GM19455 (cell line): ENCODE measurements around the gene BAG1.

ENCODE experiments used
- ATAC-seq: cut with Tn5 transposase; IDR thresholded peaks from one replicate; pipeline ENCODE4 v1.9.1; 2021; ENCODE audit not compliant: unreplicated experiment

The BAG1 gene

DNA sequence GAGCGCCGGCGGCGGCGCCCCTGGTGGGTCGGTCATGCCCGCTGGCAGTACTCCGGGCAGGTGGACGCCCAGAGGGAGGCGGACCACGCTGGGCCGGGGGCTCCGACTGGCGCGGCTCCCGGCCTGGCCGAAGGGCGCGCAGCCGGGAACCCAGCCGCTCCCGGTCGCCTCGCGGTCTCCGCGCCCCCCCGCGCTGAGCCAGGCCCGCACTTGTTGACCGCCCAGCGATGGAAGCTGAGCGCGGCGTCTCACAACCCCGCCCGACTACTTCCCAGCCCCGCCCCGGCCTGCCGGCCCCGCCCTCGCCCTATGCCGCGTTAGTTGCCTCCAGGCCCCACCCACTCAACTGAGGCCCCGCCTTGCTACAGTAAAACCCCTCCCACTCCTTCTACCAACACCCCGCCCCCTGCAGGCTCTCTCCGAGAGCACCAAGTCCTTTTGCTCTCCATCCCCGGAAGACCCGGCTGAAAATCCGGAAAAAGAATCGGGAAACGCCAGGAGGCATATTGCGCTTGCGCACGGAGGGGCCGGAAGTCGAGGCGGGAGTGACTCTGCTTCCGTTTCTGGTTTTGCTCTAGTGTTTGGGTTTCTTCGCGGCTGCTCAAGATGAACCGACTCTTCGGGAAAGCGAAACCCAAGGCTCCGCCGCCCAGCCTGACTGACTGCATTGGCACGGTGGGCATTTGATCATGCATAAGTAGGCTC is at the start of gene BAG1, which contains the start of gene CHMP5:
BAG1 (minus strand) TSS at position 236 of the 705 bp plus-strand sequence.
CHMP5 (plus strand) TSS at position 577 of the 705 bp plus-strand sequence; CDS start at position 607, 30 bp downstream.
- peak; percentile 87 for ATAC-seq

DNA sequence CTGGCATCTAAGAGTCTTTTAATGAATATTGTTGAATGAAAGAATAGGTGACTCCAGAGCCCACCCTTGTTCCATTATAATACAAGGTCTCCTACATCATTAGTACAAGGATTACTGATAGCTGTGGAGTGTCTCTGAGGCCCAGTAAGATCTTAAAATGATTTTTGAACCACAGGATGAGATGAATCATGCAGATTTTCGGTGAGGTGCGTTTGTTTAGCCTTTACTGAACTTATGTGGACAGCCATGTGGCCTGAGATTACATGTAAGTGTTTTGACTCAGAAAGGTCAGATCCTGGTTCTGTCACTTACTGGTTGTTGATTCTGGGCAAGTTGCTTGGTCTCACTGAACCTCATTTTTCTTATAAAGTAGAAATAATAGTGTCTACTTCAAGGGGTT is 47.4 kb upstream of the BAG1 start:
- no peak for ATAC-seq

DNA sequence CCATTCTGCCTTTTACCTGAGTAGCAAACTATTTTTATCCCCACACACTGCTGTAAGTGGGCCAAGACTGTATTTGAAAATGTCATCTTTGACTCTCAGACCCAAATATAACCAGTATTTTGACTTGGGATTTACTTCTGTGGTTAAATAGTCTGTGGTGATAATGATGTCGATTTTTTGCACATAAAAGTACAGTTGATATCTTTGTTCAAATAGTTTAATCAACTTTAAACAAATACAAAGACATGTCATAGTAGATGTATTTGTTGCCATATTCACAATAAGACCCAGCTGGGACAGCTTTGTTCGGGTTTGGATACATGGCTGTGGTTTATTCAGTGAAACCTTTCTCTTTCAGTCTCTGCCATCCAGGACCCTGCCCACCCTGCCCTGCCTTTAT is 46.2 kb upstream of the BAG1 start:
- ATAC-seq, result no peak

DNA sequence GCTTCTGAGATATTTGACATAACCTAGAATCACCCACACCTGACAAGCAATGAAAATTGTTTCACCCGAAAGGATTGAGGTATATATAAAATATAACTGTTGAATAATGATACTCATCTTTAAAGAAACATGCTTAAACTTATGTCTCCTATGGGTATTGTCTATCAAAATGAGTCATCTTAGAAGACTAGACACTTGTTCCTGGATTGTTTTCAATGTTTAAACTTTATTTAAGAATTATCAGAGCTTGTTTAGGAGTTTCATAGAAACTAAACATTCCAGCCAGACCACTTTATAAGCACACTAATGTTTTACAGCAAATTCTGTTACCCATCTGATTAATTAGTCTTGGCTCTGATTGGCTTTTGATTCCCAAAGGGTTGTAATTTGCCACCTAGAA is 45.4 kb upstream of the BAG1 start:
- no peak for ATAC-seq

DNA sequence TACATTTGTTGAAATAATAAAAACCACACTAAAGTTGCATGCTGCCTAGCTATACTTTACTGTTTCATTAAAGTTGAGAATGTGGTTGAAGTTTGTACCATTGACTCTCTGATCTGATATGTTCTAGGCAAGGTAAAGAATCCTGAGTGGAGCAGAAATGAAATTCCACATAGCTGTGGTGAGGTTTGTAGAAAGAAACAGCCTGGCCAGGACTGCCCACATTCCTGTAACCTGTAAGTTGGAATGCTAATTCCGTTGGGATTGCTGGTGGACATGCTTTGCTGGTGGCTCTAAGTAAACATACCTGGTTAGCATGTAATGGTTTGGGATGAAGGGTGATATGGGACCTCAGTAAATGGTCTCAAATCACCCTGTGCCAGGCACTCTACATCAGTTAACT is 42.6 kb upstream of the BAG1 start:
- ATAC-seq, result no peak

DNA sequence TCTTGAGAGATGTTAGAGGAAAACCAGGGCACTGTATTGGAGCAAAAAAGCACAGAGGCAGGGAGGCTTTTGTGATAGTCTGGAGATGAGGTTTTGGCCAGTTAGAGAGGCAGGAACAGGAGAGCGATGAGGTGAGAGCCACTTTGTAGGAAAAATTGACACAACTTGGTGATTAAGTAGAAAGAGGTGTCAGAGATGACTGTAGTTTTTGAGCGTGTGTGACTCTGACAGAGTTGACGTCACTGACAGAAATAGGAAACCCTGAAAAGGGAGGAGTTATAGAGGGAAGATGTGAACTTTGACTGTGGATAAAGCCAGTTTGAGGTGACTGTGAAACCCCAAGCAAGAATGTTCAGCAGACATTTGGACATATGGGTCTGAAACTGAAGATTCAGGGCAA is 41.5 kb upstream of the BAG1 start:
- ATAC-seq, result no peak

DNA sequence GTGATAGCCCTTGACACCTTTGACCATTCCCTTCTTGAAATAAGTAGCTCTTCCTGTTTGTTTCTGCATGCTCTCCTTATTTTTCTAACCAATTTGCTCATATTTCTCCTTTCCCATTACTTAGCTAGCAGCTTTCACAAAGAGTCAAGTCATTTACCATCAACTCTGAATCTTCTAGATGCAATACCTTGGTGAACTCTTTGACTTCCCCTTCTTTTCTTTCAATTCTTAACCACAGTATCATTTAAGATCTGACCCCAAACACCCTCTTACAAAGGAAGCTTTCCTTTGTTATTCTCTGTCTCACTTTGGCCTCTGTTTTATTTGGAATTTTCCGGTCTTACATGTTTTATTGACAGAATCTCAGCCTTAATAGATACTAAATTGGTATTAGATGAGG is 39.9 kb upstream of the BAG1 start:
- ATAC-seq, result no peak

DNA sequence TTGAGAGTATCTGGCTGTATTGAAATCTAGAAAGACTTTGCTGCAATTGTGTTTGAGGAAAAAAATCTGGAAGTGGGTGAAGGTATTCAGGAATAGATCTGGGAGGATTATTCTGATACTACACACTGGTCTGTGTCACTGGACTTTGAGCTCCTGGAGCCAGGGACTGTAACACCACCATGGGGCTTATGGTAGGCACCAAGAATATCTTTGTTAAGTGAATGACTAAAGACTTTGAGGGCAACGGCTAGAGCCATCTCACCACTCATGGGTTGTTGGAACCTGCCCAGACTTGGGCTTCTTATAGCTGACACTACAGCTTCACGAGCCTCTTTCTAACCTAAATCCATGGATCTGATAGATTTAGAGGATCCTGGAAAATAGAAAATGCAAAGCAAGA is 36.0 kb upstream of the BAG1 start:
- no peak for ATAC-seq

DNA sequence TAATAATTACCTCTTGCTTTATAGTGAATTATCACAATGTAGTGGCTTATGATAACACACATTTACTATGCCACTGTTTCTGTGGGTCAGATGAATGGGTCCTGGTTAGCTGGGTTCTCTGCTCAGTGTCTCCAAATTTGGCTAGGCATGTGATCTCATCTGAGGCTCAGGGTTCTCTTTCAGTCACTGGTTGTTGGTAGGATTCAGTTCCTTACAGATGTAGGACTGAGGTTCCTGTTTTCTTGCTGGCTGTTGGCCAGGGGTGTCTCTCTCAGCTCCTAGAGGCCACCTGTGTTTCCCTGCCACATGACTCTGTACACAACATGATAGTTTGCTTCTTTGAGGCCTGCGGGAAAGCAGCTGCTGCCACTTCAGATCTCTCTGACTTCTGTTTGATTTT is 32.9 kb upstream of the BAG1 start:
- ATAC-seq, result peak; percentile 87

DNA sequence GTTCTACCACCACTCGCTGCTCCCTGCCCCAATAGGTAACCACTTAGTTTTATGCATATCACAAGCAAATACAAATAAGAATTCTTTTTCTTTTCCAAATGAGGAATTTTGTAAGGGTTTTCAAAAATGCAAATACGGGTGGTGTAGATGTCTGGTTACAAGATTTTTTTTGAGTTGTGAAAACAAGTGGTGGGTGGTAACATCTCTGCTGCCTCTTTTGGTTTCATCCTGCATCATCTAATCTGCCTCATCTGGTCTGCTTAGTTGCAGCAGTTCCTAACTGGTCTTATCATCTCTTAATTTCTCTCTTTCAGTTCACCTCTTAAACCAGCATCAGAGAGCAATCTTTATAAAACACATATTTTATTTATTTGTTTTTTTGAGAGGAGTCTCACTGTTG is 31.1 kb upstream of the BAG1 start:
- peak; percentile 44 for ATAC-seq

DNA sequence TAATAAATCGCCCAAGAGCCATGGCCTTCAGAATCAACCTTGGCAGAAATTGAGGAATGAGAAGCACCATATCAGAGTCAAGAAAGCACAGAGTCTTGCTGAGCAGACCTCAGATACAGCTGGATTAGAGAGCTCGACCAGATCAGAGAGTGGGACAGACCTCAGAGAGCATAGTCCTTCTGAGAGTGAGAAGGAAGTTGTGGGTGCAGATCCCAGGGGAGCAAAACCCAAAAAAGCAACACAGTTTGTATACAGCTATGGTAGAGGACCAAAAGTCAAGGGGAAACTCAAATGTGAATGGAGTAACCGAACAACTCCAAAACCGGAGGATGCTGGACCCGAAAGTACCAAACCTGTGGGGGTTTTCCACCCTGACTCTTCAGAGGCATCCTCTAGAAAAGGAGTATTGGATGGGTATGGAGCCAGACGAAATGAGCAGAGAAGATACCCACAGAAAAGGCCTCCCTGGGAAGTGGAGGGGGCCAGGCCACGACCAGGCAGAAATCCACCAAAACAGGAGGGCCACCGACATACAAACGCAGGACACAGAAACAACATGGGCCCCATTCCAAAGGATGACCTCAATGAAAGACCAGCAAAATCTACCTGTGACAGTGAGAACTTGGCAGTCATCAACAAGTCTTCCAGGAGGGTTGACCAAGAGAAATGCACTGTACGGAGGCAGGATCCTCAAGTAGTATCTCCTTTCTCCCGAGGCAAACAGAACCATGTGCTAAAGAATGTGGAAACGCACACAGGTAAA is 30.3 kb upstream of the BAG1 start:
- no peak for ATAC-seq

DNA sequence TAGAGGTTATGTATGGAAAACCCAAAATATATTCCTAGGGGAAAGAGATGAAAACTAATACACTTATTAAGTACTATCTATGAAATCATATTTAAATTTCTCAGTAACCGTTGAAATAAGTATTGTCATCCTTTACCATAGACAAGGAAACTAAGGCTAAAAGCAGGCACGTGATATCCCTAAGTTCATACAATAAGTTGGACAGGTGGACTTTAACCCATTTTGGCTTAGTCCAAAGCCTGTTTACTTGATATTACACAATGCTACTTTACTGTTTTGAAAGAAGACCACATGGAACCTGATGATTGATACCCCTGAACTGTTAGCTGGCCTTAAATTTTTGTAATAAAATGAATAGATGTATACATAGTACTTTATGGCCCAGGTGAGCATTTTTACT is 29.3 kb upstream of the BAG1 start:
- no peak for ATAC-seq

DNA sequence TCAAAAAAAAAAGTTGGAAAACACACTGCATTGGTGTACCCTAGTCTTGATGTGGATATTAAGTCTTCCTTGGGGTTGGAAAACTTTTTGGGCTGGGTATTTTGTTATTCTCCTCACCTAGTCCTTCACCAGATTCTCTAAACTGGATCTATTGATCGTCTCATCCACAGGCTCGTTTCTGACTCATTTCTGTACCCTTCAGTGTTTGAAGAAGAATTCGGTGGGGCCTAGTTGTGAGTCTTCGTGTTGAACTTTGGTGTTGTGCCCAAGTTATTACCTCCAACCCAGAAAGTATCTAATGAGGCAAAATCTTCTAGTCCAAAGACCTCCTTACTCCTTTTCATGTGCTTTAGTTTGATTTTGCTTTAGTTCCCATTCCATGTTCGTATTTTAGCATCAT is 27.4 kb upstream of the BAG1 start:
- no peak for ATAC-seq

DNA sequence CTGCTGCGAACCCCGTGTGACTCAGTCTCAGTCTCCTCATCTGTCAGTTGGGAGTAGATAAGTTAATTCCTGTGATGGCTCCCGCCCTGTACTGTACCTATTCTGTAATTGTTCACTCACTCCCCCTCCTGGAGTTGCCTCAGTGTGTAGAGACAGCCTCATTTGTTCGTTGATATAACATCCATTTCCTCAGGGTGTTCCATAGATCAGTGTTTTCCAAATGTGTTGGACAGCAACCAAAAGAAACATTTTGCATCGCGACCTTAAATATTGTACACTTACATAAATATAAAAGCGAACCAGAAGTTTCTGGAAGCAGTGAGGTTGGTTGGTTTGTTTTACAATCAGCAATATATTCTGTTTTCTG is 26.5 kb upstream of the BAG1 start:
- ATAC-seq, result no peak

DNA sequence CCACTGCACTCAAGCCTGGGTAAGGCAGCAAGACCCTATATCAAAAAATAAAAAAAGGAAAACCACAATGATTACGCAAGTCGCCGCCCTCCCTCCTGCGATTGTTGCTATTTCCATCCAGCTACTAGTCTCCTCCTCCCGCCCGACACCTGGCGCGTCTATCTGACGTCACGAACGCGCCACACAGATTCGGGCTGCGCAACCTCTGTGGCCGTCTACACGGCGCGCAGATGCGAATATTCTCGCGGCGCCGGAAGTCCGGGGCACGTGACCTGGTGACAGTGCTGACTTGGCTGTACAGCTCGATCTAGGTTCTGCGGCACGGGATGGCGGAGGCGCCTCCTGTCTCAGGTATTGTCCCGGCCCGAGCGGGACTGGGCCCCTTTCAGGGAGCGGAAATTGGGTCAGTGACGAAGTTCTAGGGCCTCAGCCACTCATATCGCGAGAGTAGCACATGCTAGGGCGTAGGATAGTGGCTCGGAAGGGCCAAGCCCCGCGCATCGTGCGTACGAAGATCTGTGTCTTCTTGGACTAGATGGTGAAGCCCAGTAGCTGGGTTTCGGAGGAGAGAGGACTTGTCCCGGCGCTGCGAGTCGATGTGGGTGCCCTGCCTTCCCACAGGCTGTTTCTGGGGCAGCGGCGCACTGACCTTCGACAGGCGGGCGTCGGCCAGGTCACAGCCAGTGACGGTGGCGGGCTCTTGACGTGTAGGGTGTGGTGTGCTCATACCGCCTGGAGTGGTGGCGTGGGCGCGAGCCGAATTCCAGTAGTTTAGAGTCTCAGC is 25.9 kb upstream of the BAG1 start, which contains the start of gene NFX1:
NFX1 (plus strand) TSS at position 270 of the 784 bp plus-strand sequence; CDS start at position 327, 57 bp downstream.
- ATAC-seq, result peak; percentile 89

DNA sequence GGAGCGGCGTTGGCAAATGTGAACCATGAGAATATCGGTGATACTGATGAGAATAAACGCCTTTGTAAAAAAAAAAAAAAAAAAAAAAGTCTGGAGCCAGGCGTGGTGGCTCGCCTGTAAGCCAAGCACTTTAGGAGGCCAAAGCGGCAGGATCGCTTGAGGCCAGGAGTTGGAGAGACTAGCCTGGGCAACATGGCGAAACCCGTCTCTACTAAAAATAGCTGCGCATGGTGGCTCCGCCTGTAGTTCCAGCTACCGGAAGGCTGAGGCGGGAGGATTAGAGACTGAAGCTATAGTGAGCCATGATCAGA is 25.4 kb upstream of the BAG1 start:
- ATAC-seq, result peak; percentile 33

DNA sequence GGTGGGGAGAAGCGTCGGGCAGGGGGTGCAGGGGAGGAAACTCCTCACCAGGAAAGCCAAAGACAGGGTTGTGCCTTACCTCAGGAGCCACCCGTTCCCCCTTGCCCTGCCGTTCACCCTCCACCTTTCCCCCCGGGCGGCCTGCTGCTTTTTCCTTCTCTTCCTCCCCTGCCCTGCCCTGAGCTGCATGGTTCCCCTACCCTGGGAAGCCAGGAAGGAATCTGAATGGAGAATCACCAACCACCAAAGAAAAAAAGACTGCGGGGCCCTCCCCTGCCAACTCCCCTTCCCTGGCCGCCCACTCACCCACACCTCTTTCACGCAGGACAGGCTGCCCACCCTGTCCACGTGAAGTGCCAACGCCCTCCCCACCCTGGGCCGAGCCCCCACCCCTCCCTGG is 25.0 kb upstream of the BAG1 start:
- ATAC-seq, result no peak

DNA sequence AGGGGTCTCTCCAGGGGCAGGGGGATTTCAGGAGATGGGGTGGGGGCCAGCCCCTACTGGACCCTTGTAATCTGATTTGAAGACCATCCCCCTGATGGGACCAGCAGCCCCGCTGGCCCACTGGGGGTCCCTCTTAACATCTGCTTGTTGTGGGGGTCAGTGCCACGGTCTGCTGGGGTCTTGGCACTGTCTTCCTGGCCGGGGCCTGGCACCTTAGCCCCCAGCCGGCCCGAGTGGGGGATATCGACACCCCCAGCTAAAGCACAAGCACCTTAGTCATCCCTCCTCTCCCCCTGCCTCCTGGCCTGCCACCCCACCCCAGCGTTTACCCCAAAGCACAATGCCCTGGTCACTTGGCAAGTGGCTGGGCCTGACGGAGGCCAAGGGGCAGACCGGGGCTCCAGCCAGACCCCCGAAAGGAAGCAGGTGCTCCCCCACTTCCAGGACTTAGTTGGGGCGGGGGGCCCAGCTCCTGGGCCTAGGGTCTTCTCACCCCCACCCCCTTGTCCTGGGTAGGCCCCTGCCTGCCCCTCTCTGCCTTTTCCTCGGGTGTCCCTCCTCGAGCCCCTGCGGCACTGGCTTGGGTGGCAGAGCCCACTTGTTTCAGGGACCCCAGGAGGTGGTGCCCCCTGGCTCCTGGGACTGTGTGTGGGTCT is 24.4 kb upstream of the BAG1 start:
- ATAC-seq, result no peak

DNA sequence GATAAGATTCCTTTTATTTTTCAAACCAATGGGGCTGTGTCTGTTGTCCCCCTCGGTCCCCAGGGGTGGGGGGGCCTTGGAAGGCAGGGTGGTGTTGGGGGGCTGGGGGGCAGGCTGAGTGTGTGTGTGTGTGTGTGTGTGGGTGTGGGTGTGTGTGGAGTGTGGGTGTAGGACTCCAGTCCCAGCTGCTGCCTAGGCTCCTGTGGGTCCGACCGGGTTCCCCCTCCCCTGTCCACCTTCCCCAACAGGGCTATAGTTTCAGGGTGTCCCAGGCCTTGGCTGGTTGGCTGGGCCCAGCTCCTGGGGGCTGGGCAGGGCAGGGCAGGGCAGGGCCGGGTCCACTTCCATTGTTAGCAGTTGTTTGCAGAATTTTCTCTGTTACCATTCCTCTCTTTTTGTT is 23.7 kb upstream of the BAG1 start:
- ATAC-seq, result no peak

DNA sequence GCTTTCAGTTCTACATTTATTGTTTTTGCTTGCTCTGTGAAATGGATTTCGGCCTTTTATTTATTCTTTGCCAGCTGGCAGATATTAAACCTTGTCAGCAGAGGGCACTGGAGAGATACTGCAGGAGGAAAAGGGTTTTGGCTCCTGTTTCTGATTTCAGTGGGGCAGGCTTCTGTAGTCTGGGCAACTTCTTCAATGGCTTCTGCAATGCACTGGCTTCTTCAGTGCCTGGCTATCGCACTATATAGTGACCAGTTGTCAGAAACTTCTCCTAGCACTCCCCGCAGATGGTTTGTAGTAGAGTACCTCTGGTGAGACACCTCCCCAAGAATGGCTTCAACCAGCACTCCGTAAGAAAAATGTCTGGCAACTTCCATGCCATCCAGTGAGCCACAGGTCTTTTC is 22.6 kb upstream of the BAG1 start:
- no peak for ATAC-seq

DNA sequence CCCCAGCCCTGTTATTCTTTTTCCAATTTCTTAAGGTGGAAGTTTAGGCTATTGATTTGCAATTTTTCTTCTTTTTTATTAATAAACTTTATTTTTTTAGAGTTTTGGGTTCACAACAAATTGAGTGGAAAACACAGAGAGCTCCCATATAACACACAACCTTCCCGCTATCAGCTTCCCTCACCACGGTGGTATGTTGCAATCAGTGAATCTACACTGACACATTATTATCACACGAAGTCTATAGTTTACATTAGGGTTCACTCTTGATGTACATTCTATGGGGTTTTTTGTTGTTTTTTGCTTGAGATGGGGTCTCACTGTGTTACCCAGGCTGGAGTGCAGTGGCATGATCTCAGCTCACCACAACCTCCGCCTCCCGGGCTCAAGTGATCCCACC is 21.0 kb upstream of the BAG1 start:
- ATAC-seq, result no peak
